Ishikawa (cell line): Measurements from ENCODE around the gene ATRN.

Experiments used
- CREB1 ChIP-seq: IDR thresholded peaks from 2 replicates; pipeline ENCODE4 v1.6.1; 2012; ENCODE audit warnings: low read depth
- EGR1 ChIP-seq: IDR thresholded peaks from 2 replicates; pipeline ENCODE4 v1.6.1; 2012
- EP300 ChIP-seq: IDR thresholded peaks from 2 replicates; pipeline ENCODE4 v1.6.1; 2012; ENCODE audit warnings: borderline replicate concordance
- FOXM1 ChIP-seq: IDR thresholded peaks from 2 replicates; pipeline ENCODE4 v1.6.1; 2012; ENCODE audit warnings: low read depth, borderline replicate concordance
- MAX ChIP-seq: IDR thresholded peaks from 2 replicates; pipeline ENCODE4 v1.6.1; 2012
- RAD21 ChIP-seq: IDR thresholded peaks from 2 replicates; pipeline ENCODE4 v1.6.1; 2012; ENCODE audit warnings: low read depth
- REST ChIP-seq: IDR thresholded peaks from 2 replicates; pipeline ENCODE4 v1.6.1; 2012; ENCODE audit warnings: low read depth, mild to moderate bottlenecking
- TAF1 ChIP-seq: IDR thresholded peaks from 2 replicates; pipeline ENCODE4 v1.6.1; 2012; ENCODE audit warnings: low read depth, mild to moderate bottlenecking
- USF1 ChIP-seq: IDR thresholded peaks from 2 replicates; pipeline ENCODE4 v1.6.1; 2012
- YY1 ChIP-seq: IDR thresholded peaks from 2 replicates; pipeline ENCODE4 v1.6.1; 2012; ENCODE audit warnings: low read depth

GRCh38 chr20:3563133-3563532 lies 92.3 kb downstream of the ATRN start:
- TF ChIP-seq TAF1 (no peak), MAX (no peak), RAD21 (no peak), EP300 (no peak), YY1 (no peak), USF1 (no peak), REST (no peak), CREB1 (no peak), FOXM1 (no peak), EGR1 (no peak)
